CD4-positive, alpha-beta T cell treated with Interferon alpha-2 for 1 hour (primary cell): Measurements from ENCODE around the gene EIPR1.
"Not testable (repeated sequence)": the region's sequence is repeated elsewhere in the genome, so short reads cannot be mapped to it uniquely, and the experiment has no call there.

Source experiments
- DNase-seq, 2 donors: peaks; one replicate each; pipeline ENCODE4 v3.0.0-alpha.2; 2020 to 2022

The EIPR1 gene

DNA sequence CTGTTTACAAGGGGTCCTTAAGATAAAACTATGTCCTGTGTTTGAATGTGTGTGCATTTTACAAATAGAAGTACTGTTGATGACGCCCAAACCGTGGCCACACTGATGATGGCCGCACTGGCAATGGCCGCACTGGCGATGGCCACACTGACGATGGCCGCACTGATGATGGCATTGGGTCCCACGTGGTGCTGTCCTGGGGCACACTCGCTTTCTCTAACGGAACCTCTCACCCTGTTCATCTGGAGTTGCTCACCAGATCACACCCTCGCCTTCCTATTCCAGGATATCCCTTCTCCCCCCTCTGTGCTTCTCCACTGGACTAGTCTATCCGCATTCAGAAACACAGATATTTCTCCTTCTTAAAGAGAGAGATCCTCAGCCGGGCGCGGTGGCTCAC is 192.4 kb downstream of the EIPR1 start:
- DNase-seq, result no peak

GRCh38 chr2:3184167-3184566 is 193.5 kb downstream of the EIPR1 start:
- no peak for DNase-seq

DNA sequence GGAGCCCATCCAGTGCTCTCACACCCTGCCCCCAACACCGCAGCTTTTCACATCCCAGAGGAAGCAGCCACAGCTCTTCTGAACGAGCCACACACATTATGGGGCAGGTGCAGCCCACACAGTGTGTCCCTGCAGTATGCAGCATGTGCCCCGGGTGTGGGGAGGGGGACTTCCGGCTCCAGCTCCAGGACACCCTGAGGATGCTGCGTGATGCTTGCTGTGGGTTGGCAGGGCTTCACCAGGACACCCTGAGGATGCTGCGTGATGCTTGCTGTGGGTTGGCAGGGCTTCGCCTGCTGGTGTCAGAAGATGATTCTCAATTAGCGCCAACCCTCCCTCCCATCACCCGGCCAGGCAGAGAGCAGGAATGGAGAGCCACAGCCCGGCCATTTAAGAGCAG is 193.9 kb downstream of the EIPR1 start:
- no peak for DNase-seq

- no peak for DNase-seq
Observed at GRCh38 chr2:3182848-3183247, 194.8 kb downstream of the EIPR1 start.

- DNase-seq, result no peak
Observed at GRCh38 chr2:3181416-3182010, 196.1 kb downstream of the EIPR1 start.

- not testable (repeated sequence) for DNase-seq
Observed at GRCh38 chr2:3180909-3181221, 196.8 kb downstream of the EIPR1 start.

GRCh38 chr2:3180082-3180908 is 197.3 kb downstream of the EIPR1 start:
- DNase-seq, result no peak

DNA sequence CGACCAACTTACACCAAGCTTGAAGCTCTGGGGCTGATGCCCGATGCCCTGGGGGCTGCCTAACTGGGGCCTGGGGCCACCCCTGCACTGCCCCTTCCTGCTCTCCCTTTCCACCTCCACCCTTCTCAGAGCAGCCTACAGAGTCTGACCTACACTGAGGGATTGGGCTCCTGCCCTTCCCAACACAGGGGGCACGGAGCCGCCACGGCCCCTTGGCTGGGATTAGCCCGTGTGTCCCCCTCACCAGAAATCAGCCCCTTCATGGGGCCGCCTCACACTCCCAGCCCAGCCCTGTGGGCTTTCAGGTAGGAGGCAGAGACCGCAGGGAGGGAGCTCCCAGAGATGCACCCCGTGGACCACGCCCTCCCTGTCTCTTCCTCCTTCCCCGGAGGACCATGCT is 198.0 kb downstream of the EIPR1 start:
- no peak for DNase-seq

- peak in 1 of 2 donors; percentile 5 for DNase-seq
Observed at GRCh38 chr2:3179208-3179607, 198.4 kb downstream of the EIPR1 start.

DNA sequence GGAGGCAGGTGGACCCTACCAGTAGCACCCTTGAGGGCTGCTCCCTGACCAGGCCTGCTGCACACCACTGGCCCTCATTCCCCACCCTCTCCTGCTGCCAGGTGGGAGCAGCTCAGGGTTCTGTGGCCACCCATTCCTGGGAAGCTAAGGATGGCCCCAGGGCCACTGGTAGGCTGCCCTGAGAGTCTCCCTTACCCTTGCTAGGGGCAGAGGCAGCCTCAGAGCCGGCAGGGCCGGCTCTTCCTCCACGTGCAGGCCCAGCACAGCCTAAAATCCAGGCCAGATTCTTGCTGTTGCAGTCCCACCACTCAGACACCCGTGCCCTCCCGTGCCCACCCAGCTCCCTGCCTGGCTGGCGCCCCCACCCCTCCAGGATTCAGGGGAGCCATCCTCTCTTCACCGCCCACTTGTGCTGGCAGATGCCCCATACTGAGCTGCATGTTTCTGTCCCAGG is 199.0 kb downstream of the EIPR1 start:
- no peak for DNase-seq

DNA sequence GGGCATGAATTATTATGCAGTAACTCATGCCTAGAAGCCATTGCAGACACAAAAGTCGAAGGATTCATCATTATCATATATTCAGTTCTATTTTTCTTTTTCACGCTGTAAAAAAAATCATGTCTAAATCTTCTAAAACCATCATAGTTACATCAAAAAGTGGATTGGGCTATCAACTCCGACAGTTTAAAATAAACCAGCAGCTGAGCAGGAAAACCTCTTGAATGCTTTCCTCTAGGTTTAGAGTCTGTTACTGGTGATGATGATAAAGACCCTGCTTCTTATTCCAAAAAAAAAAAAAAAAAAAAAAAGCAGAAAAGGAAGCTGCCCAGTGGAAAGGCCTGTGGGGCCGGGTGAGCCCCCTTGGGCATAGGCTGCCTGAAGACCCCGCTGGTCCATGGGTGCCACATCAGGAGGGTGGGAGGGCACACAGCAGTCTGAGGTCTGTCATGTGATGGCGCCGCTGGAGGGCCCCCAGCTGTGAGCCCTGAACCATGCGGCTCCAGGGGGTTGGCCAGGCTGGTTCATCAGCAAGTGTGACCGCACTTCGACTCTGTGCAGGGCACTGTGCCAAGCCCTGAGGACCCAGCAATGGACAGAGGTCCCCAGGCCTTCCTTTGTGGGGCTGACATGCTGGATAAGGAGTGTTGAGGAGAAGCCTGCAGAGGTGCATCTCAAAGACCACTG is 199.6 kb downstream of the EIPR1 start:
- DNase-seq, result no peak

GRCh38 chr2:3176869-3177255 is 200.8 kb downstream of the EIPR1 start:
- DNase-seq, result no peak

DNA sequence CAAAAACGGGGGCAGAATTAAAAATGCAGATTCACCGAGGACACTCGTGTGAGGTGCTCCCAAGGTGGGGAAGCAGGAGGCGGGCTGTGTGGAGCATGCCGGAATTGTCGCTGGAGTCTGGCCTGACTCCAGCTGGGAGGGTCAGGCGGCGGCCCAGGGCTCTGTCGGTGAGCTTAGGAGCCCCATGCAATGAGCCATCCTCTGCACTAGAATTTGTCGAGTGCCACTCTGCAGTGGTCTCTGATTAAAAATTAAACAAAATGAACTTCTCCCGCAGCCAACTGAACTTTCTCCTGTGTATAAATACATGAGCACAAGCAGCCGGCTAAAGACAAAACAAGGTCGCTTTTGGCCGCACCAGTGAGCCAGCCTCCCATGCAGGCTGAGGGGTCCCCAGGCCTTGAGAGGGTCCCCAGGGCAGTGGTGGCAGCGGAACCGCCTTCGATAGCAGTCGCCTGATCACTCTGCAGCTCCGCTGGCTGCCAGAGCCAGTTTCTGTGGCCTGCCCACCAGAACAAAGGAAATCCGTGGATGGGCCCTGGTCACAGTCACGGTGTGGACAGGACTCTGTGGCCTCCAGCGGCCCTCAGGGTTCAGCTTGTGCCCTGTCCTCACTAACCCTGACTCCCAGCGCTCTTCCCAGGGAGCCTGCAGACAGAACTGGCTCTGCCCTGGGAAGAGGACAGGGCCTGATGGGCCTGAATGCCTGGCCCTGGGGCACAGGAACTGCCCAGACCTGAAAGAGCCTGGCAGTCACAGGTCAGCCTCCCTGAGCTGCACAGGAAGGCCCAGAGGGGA is 201.3 kb downstream of the EIPR1 start:
- no peak for DNase-seq

- DNase-seq, result no peak
Observed at GRCh38 chr2:3175568-3175955, 202.1 kb downstream of the EIPR1 start.

- no peak for DNase-seq
Observed at GRCh38 chr2:3174626-3175567, 202.7 kb downstream of the EIPR1 start.

- no peak for DNase-seq
Observed at GRCh38 chr2:3173031-3173430, 204.6 kb downstream of the EIPR1 start.

GRCh38 chr2:3172265-3172935 is 205.2 kb downstream of the EIPR1 start:
- DNase-seq, result no peak

GRCh38 chr2:3171564-3172264 is 205.9 kb downstream of the EIPR1 start:
- no peak for DNase-seq

DNA sequence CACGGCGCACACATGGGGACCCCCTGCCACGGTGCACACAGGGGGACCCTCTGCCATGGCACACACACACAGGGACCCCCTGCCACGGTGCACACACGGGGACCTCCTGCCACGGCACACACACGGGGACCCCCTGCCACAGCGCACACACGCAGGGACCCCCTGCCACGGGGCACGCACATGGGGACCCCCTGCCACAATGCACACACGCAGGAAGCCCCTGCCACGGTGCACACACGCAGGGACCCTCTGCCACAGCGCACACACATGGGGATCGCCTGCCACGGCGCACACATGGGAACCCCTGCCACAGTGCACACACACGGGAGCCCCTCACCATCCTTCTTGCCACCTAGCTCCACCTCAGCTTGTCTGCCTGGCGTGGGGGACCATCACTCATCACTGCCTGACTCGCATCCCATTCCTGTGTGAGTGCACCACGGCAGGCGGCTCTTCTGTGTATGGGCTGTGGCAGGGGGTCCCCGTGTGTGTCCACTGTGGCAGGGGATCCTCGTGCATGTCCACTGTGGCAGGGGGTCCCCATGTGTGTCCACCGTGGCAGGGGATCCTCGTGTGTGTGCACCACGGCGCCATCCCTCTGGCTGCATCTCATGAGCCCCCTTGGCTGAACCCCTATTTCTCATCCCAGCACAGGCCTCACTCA is 206.7 kb downstream of the EIPR1 start:
- DNase-seq, result no peak
